Activated T-helper 1 cell treated with anti-CD3 and anti-CD28 coated beads, Interleukin-12 subunit alpha, Interleukin-12 subunit beta, Interleukin-2, Interleukin-4 antibody, amounts not matched to agents 30 ng/mL and 10 ng/mL and 1 ng/mL, durations not matched to agents 14 hours and 24 hours and 36 hours (primary cell): ENCODE measurements around the gene UBE2O. TPM values are rescaled to one million over a fixed set of nuclear protein-coding genes. Genes with fewer than 3 reads are reported as not detected.
"Not testable (repeated sequence)": the region's sequence is repeated elsewhere in the genome, so short reads cannot be mapped to it uniquely, and the experiment has no call there.

Experiments used
- DNase-seq: peaks from one replicate; pipeline ENCODE4 v3.0.0; 2021; ENCODE audit warnings: low spot score
- H3K27ac Mint-ChIP-seq: one replicate; pipeline ENCODE4 v1.8.0; 2021; ENCODE audit warnings: mild to moderate bottlenecking, mixed read lengths
- H3K27me3 Mint-ChIP-seq: one replicate; pipeline ENCODE4 v1.8.0; 2022; ENCODE audit warnings: mild to moderate bottlenecking, moderate library complexity, mixed read lengths; ENCODE audit not compliant: insufficient read depth
- H3K36me3 Mint-ChIP-seq: one replicate; pipeline ENCODE4 v1.8.0; 2021; ENCODE audit warnings: low read depth, mixed read lengths
- H3K4me1 Mint-ChIP-seq: one replicate; pipeline ENCODE4 v1.8.0; 2021; ENCODE audit warnings: low read depth, mixed read lengths
- H3K4me3 Mint-ChIP-seq: one replicate; pipeline ENCODE4 v1.8.0; 2021; ENCODE audit warnings: mild to moderate bottlenecking, moderate library complexity, mixed read lengths
- H3K9me3 Mint-ChIP-seq: one replicate; pipeline ENCODE4 v1.8.0; 2021; ENCODE audit warnings: mixed read lengths
- intact Hi-C: fragments of 100-400 bp; cut with micrococcal nuclease; formaldehyde crosslinking; loops from one replicate; pipeline ENCODE4 v1.15.1; 2024
- total RNA-seq: library from RNA; stranded (reverse); gene quantifications from 2 replicates; pipeline ENCODE4 v1.2.3, GENCODE V29; 2022

UBE2O gene
- total RNA-seq, 1 donor from 2014 or later, result 45.1 TPM

DNA sequence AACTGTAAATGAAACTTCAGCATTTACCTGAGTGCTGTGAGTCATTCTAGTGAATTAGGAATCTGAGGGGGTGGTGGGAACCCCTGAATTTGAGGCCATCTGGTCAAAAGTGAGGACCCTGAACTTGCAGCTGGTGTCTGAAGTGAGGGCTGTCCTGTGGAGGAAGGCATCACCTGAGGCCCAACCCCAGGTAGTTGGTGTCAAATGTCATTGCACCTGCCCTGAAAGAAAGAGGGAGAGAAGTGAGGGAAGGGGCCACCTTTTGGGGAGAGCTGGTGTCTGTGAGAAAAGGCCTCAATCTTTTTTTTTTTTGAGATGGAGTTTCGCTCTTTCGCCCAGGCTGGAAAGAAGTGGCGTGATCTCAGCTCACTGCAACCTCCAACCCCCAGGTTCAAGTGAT is 86.7 kb downstream of the UBE2O start:
- no peak for DNase-seq
- no peak overlapping the region for H3K27ac Mint-ChIP-seq
- no peaks in the 10 kb centered on the region for H3K4me1 Mint-ChIP-seq
- no peak overlapping the region for H3K4me3 Mint-ChIP-seq
- H3K9me3 Mint-ChIP-seq, result no peaks in the 10 kb centered on the region
- intact Hi-C loops, result no loop called here
- no peaks in the 10 kb centered on the region for H3K36me3 Mint-ChIP-seq
- peaks cover 3% of the 10 kb centered on the region for H3K27me3 Mint-ChIP-seq

DNA sequence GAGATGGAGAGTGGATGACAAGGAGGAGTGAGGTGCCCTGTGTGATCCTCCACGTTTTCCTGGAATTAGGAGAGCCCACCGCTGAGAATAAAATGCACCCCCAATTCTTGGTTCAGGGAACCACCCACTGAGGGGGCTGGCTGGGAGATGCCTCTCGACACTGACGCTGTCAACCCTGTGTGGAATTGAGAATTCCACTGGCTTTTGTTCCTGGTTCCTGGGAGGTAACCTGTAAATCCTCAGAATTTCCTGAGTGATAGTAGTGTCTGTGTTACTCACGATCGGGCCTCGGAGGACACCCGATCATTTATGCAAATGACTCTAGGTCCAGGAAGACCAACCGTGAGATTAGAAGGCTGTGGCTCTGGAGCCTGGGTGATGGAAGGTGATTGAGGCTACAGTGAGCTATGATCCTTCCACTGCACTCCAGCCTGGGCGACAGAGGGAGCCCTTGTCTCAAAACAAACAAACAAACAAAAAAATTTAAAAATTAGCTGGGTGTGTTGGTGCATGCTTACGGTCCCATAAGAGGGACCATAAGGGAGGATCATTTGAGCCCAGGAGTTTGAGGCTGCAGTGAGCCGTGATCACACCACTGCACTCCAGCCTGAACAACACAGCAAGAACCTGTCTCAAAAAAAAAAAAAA is 87.6 kb downstream of the UBE2O start:
- Mint-ChIP-seq H3K27me3 (peaks cover 3% of the 10 kb centered on the region), H3K4me1 (no peaks in the 10 kb centered on the region), H3K9me3 (no peaks in the 10 kb centered on the region), H3K4me3 (no peak overlapping the region), H3K36me3 (no peaks in the 10 kb centered on the region), H3K27ac (no peak overlapping the region)
- intact Hi-C loops, result no loop called here
- no peak for DNase-seq

DNA sequence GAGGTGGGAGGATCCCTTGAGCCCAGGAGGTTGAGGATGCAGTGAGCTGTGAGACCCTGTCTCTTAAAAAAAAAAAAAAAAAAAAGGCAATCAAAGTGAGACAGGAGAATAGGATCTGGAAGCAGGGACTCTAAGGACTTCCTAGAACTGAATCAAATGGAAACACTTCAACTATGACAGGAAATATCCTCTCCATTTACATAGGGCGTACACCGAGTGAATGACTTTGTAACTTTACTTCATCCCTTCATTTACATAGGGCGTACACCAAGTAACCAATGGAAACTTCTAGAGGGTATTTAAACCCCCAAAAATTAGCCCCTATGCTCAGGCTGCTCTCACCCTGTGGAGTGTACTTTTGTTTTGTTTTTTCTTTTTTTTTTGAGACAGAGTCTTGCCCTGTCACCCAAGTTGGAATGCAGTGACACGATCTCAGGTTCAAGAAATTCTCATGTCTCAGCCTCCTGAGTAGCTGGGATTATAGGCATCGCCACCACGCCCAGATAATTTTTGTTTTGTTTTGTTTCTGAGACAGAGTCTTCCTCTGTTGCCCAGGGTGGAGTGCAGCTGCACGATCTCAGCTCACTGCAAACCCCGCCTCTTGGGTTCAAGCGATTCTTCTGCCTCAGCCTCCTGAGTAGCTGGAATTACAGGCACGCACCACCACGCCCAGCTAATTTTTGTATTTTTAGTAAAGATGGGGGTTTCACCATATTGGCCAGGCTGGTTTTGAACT is 89.7 kb downstream of the UBE2O start:
- Mint-ChIP-seq H3K27me3 (peaks cover 6% of the 10 kb centered on the region), H3K9me3 (no peaks in the 10 kb centered on the region), H3K27ac (no peak overlapping the region), H3K4me3 (no peak overlapping the region), H3K4me1 (no peaks in the 10 kb centered on the region), H3K36me3 (no peaks in the 10 kb centered on the region)
- intact Hi-C loops, result no loop called here
- no peak for DNase-seq

DNA sequence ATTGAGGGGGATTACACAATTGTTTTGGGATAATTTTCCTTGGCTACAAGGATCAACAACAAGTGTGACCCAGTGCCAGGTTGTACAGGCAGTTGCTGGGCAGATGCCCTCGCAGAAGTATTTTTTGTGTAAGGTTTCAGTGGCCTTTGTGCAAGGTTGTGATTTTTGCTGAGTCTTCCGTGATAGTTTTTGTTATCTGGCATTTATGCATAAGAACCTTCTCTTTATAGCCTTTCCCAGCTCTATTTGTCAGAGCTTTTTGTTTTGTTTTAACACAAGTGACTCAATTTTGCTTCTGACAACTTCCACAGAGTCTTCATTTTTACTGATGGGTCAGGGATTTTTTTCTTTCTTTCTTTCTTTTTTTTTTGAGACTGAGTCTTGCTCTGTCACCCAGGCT is 92.5 kb downstream of the UBE2O start:
- Mint-ChIP-seq H3K27me3 (peaks cover 7% of the 10 kb centered on the region), H3K27ac (no peak overlapping the region), H3K36me3 (no peaks in the 10 kb centered on the region), H3K4me3 (no peak overlapping the region), H3K4me1 (no peaks in the 10 kb centered on the region), H3K9me3 (no peaks in the 10 kb centered on the region)
- DNase-seq, result no peak
- intact Hi-C loops, result no loop called here

DNA sequence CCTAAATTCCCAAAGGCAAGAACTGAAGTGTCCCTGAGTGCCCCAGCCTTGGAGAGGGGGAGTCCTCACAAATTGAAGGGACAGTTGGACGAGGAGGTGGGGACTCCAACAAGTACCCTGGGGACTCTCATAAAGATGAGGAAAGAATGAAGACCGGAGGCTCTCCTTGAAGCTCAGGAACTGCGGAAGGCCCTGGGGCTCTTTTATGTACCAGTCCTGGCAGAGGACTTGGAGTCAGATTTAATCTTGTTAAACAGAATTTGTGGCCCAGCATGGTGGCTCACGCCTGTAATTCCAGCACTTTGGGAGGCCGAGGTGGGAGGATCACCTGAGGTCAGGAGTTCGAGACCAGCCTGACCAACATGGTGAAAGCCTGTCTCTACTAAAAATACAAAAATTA is 93.2 kb downstream of the UBE2O start:
- H3K4me1 Mint-ChIP-seq, H3K27ac Mint-ChIP-seq, DNase-seq, H3K9me3 Mint-ChIP-seq, H3K4me3 Mint-ChIP-seq, H3K27me3 Mint-ChIP-seq, H3K36me3 Mint-ChIP-seq: not testable (repeated sequence)
- intact Hi-C loops, result loop anchor here (10.0 kb wide), 1 partner anchor 145 kb away; the partner anchor contains the start of gene RHBDF2

DNA sequence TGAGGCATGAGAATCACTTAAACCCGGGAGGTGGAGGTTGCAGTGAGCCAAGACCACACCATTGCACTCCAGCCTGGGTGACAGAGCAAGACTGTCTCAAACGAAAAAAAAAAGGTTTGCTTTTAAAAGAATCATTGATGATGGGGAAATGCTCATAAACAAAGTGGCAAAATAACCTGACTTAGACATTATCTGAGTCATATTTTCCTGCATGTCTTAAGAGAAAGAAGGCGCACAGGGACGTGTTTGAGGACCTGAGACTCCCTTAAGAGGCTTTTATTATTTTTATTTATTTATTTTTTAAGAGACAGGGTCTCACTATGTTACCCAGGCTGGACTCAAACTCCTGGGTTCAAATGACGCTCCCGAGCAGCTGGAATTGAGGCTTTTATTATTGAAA is 93.6 kb downstream of the UBE2O start:
- intact Hi-C loops, result loop anchor here (10.0 kb wide), 1 partner anchor 145 kb away; the partner anchor contains the start of gene RHBDF2

DNA sequence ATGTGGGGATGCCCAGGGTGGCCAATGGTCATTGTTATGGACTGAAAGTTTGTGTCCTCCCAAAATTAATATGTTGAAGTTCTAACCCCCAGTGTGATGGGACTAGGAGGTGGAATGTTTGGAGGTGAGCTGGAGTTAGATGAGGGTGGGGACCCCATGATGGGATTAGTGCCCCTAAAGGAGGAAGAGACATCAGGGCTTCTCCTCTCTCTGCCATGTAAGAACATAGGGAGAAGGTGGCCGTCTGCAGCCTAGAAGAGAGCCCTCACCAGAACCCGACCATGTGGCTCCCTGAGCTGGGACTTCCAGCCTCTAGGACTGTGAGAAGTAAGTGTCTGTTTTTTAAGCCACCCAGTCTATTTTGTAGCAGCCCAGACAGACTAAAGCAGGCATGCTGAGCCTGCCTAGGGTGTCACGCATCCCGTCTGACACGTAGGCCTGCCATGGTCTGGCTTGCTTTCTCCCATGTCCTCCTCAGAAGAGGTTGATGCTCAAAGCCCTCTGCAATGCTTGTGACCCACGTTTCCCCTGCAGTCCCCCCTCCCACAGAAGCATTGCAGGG is 95.3 kb downstream of the UBE2O start:
- no peaks in the 10 kb centered on the region for H3K9me3 Mint-ChIP-seq
- H3K36me3 Mint-ChIP-seq, result no peaks in the 10 kb centered on the region
- intact Hi-C loops, result loop anchor here (10.0 kb wide), 1 partner anchor 147 kb away; the partner anchor contains the start of gene RHBDF2
- H3K27ac Mint-ChIP-seq, result no peak overlapping the region
- H3K27me3 Mint-ChIP-seq, result peaks cover 7% of the 10 kb centered on the region
- no peak overlapping the region for H3K4me3 Mint-ChIP-seq
- DNase-seq, result no peak
- peaks cover 16% of the 10 kb centered on the region for H3K4me1 Mint-ChIP-seq

More for the DNA sequence above, 93.6 kb downstream of the UBE2O start:
- H3K36me3 Mint-ChIP-seq, result no peaks in the 10 kb centered on the region
- DNase-seq, result no peak
- H3K4me1 Mint-ChIP-seq, result peaks cover 7% of the 10 kb centered on the region
- H3K9me3 Mint-ChIP-seq, result no peaks in the 10 kb centered on the region
- peaks cover 7% of the 10 kb centered on the region for H3K27me3 Mint-ChIP-seq
- H3K27ac Mint-ChIP-seq, result no peak overlapping the region
- no peak overlapping the region for H3K4me3 Mint-ChIP-seq

DNA sequence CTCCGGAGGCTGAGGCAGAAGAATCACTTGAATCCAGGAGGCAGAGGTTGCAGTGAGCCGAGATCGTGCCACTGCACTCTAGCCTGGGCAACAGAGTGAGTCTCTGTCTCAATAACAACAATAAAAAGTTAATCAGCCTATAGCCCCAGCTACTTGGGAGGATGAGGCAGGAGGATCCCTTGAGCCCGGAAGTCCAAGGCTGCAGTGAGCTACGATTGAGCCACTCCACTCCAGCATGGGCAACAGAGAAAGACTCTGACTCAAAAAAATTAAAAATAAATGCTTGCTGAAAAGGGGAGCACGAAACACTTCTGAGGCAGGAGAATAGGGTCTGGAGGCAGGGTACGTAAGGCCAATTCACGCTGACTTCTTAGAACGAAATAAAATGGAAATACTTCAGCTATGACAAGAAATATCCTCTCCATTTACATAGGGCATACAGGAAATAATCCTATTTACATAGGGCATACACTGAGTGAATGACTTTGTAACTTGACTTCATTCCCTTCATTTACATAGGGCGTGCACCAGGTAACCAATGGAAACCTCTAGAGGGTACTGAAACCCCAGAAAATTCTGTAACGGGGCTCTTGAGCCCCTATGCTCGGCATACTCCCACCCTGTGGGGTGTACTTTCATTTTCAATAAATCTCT is 96.0 kb downstream of the UBE2O start:
- Mint-ChIP-seq H3K27ac (no peak overlapping the region), H3K9me3 (no peaks in the 10 kb centered on the region), H3K4me3 (no peak overlapping the region), H3K4me1 (peaks cover 22% of the 10 kb centered on the region), H3K36me3 (no peaks in the 10 kb centered on the region), H3K27me3 (peaks cover 7% of the 10 kb centered on the region)
- intact Hi-C loops, result loop anchor here (10.0 kb wide), 1 partner anchor 148 kb away; the partner anchor contains the start of gene RHBDF2
- no peak for DNase-seq

DNA sequence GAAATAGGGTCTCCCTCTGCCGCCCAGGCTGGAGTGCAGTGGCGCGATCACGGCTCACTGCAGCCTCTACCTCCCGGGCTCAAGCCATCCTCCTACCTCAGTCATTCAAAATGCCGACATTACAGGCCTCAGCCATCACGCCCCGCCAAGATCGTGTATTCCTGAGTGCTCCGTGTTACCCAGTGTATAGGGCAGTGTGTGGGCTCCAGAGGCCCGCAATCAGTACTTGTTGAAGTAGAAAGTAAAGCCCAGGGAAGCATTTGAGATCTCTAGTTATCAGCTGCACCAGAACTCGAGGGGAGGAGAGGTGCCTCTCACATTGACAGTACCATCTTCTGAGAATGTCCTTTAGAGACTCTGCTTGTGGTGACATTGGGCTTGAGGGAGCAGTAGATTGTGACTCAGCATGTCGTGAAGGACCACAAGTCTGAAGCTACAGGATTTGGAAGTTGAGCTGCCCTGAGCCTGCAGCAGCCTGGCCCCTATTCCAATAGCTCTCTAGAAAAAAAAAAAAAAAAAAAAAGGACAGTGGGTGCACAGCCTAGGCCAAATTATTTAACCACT is 98.1 kb downstream of the UBE2O start:
- Mint-ChIP-seq H3K36me3 (no peaks in the 10 kb centered on the region), H3K4me1 (peaks cover 28% of the 10 kb centered on the region), H3K27me3 (peaks cover 6% of the 10 kb centered on the region), H3K9me3 (no peaks in the 10 kb centered on the region), H3K4me3 (peak overlapping the region; percentile 89), H3K27ac (peak overlapping the region; percentile 62)
- no peak for DNase-seq
- intact Hi-C loops, result loop anchor here (1.0 to 10.0 kb wide), 5 partner anchors 28 to 252 kb away; partner anchors contain the start of genes EXOC7 and RHBDF2

DNA sequence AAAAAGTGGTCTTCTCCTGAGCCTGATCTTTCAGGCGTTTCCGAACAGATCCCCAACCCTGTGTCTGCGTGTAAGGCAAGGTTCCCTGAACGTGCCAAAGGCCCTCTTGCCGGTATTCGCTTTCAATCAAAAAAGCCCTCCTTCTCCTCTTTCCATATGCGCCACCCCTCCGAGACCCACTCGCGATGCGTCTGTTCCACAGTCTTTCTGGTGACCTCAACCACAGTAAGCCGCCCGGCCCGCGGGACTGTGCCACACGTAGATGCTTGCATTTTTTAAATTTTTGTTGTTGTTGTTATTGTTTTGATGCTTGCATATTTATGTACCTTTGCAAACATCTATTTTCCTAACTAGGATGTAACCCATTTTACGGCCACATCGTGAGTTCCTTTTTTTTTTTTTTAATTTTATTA is 98.6 kb downstream of the UBE2O start:
- H3K4me3 Mint-ChIP-seq, result peak overlapping the region; percentile 89
- intact Hi-C loops, result loop anchor here (1.0 to 10.0 kb wide), 5 partner anchors 29 to 252 kb away; partner anchors contain the start of genes EXOC7 and RHBDF2
- H3K27me3 Mint-ChIP-seq, result peaks cover 3% of the 10 kb centered on the region
- no peaks in the 10 kb centered on the region for H3K36me3 Mint-ChIP-seq
- peak overlapping the region; percentile 99 for H3K27ac Mint-ChIP-seq
- no peaks in the 10 kb centered on the region for H3K9me3 Mint-ChIP-seq
- DNase-seq, result no peak
- H3K4me1 Mint-ChIP-seq, result peaks cover 28% of the 10 kb centered on the region

DNA sequence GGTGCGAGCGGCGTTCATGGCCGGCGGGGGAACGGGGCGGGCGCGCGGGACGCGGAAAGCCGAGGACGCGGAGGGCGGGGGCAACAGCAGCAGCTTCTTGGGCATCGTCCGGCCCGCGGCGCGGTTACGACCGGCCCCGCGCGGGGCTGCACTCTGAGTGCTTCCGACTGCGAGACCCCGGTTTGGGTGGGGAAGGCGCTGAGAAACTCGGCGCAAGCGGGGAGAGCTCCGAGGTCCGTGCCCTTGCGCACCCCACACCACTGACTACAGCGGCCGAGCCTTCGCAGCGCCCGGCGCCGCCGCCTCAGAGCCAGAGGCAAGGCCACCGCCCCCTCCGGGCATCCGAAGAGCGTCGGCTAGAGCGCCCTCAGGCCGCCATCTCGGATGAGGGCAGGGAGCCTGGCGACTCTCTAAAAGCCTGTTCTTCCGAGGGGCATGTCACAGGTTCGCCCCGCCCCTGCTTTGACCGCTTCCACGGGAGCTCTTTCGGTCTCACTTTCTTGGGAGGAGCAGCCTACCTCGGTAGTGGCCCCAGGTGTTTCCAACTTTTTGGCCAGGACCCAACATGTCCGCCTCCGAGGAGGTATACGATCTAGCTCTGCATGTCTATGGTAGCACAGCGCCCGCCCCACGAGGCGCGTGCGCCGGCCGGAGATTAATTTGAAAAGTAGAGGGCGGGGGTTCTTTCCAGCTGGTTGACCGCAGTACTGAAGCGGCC is 99.2 kb downstream of the UBE2O start, which contains the start of gene PRPSAP1:
TSS of gene PRPSAP1 (minus strand) at position 318 of the 718 bp plus-strand sequence. CDS start at position 105, 213 bp downstream.
- no peaks in the 10 kb centered on the region for H3K9me3 Mint-ChIP-seq
- DNase-seq, result peak; percentile 82
- H3K27me3 Mint-ChIP-seq, result peaks cover 3% of the 10 kb centered on the region
- H3K36me3 Mint-ChIP-seq, result no peaks in the 10 kb centered on the region
- H3K4me1 Mint-ChIP-seq, result peaks cover 28% of the 10 kb centered on the region
- H3K27ac Mint-ChIP-seq, result peak within 1 kb of the TSS; percentile 99
- intact Hi-C loops, result loop anchor here (1.0 to 10.0 kb wide), 5 partner anchors 30 to 251 kb away; partner anchors contain the start of genes EXOC7 and RHBDF2
- peak within 1 kb of the TSS; percentile 93 for H3K4me3 Mint-ChIP-seq
